Neural cell (in vitro differentiated cells): ENCODE results near the gene ARHGAP24. TPM values are rescaled to one million over a fixed set of nuclear protein-coding genes. Genes with fewer than 3 reads are reported as not detected.

Source experiments
- H2AFZ ChIP-seq: fragments of 200-600, 300-800 bp; sonication (generic), shearing (Covaris generic); 2 replicates; pipeline ENCODE4 v1.6.0; 2014; ENCODE audit warnings: low read depth, mild to moderate bottlenecking, antibody characterized with exemption, low read length, moderate library complexity
- H3F3A ChIP-seq: fragments of 200-600 bp; shearing (Covaris generic); 2 replicates; pipeline ENCODE4 v1.6.1; 2016; ENCODE audit warnings: mild to moderate bottlenecking, moderate library complexity, mixed read lengths, antibody characterized with exemption, low read length; ENCODE audit not compliant: insufficient read depth, poor library complexity, severe bottlenecking
- H3K27ac ChIP-seq: fragments of 200-600, 300-800 bp; sonication (generic), shearing (Covaris generic); 2 replicates; pipeline ENCODE4 v1.5.1; 2014; ENCODE audit warnings: mild to moderate bottlenecking, low read length, moderate library complexity
- H3K27me3 ChIP-seq: fragments of 300-800, 200-600 bp; sonication (generic), shearing (Covaris generic); 2 replicates; pipeline ENCODE4 v1.6.0; 2014; ENCODE audit warnings: mild to moderate bottlenecking, low read depth, low read length, moderate library complexity; ENCODE audit not compliant: insufficient read depth
- H3K36me3 ChIP-seq: fragments of 300-800, 200-600 bp; sonication (generic), shearing (Covaris generic); 2 replicates; pipeline ENCODE4 v1.5.1; 2014; ENCODE audit warnings: mild to moderate bottlenecking, antibody characterized with exemption, low read length, moderate library complexity; ENCODE audit not compliant: insufficient read depth
- H3K4me2 ChIP-seq: fragments of 300-800, 200-600 bp; sonication (generic), shearing (Covaris generic); 2 replicates; pipeline ENCODE4 v1.6.0; 2014; ENCODE audit warnings: mild to moderate bottlenecking, low read length
- H3K4me3 ChIP-seq: fragments of 300-800, 200-600 bp; sonication (generic), shearing (Covaris generic); 2 replicates; pipeline ENCODE4 v1.5.1; 2014; ENCODE audit warnings: mild to moderate bottlenecking, low read length, moderate library complexity
- H3K79me2 ChIP-seq: fragments of 200-600 bp; shearing (Covaris generic); replicated peaks from 2 replicates; pipeline ENCODE4 v1.6.0; 2014; ENCODE audit warnings: mild to moderate bottlenecking, low read length, moderate library complexity; ENCODE audit not compliant: insufficient read depth
- H3K9ac ChIP-seq: fragments of 300-800, 200-600 bp; sonication (generic), shearing (Covaris generic); 2 replicates; pipeline ENCODE4 v1.6.1; 2016; ENCODE audit warnings: mild to moderate bottlenecking, low read length, mixed read lengths
- H3K9me2 ChIP-seq: fragments of 200-600 bp; shearing (Covaris generic); 2 replicates; pipeline ENCODE4 v1.6.1; 2016; ENCODE audit warnings: mild to moderate bottlenecking, low read length, mixed read lengths; ENCODE audit not compliant: insufficient read depth
- H3K9me3 ChIP-seq: fragments of 200-600, 300-800 bp; sonication (generic), shearing (Covaris generic); 2 replicates; pipeline ENCODE4 v1.6.1; 2016; ENCODE audit warnings: mild to moderate bottlenecking, mixed run types, low read length, moderate library complexity, mixed read lengths
- H4K20me1 ChIP-seq: fragments of 200-600 bp; shearing (Covaris generic); 2 replicates; pipeline ENCODE4 v1.6.1; 2016; ENCODE audit warnings: mild to moderate bottlenecking, mixed run types; ENCODE audit not compliant: insufficient read depth
- EP300 ChIP-seq: fragments of 450-650 bp; conservative IDR thresholded peaks from 2 replicates; pipeline ENCODE4 v1.6.1; 2014; ENCODE audit warnings: antibody characterized with exemption, mild to moderate bottlenecking, moderate library complexity; ENCODE audit not compliant: poor library complexity, severe bottlenecking
- EZH2 ChIP-seq: fragments of 200-600, 300-800 bp; shearing (Covaris generic), sonication (generic); IDR thresholded peaks from 2 replicates; pipeline ENCODE4 v1.6.1; 2014; ENCODE audit warnings: antibody characterized with exemption, low read length, borderline replicate concordance, mild to moderate bottlenecking; ENCODE audit not compliant: insufficient read depth, poor library complexity, severe bottlenecking
- MXI1 ChIP-seq: fragments of 450-650 bp; conservative IDR thresholded peaks from 2 replicates; pipeline ENCODE4 v1.6.1; 2014; ENCODE audit warnings: antibody characterized with exemption, mild to moderate bottlenecking; ENCODE audit not compliant: poor library complexity, severe bottlenecking
- POLR2AphosphoS5 ChIP-seq: IDR thresholded peaks from 2 replicates; pipeline ENCODE4 v1.6.1; 2012
- RAD21 ChIP-seq: fragments of 450-650 bp; conservative IDR thresholded peaks from 2 replicates; pipeline ENCODE4 v1.6.1; 2014; ENCODE audit warnings: antibody characterized with exemption, mild to moderate bottlenecking, moderate library complexity
- SMC3 ChIP-seq: fragments of 450-650 bp; conservative IDR thresholded peaks from 2 replicates; pipeline ENCODE4 v1.6.1; 2014; ENCODE audit warnings: antibody characterized with exemption, mild to moderate bottlenecking, moderate library complexity; ENCODE audit not compliant: poor library complexity
- TAF1 ChIP-seq: IDR thresholded peaks from 2 replicates; pipeline ENCODE4 v1.6.1; 2012; ENCODE audit warnings: low read depth
- polyA plus RNA-seq: library from polyadenylated mRNA; depleted of rRNA; stranded (reverse); fragments of >200 nt; gene quantifications from 2 replicates; pipeline ENCODE4 v1.2.3, GENCODE V29; 2014
- TF ChIP-seq, protein P1 (sequence below): IDR thresholded peaks from 2 replicates; pipeline ENCODE4 v1.6.1; 2012; ENCODE audit warnings: borderline replicate concordance
- TF ChIP-seq, protein P2 (sequence below): fragments of 450-650 bp; IDR thresholded peaks from 2 replicates; pipeline ENCODE4 v1.5.1; 2014; ENCODE audit warnings: antibody characterized with exemption, mild to moderate bottlenecking, moderate library complexity; ENCODE audit not compliant: poor library complexity, severe bottlenecking

ARHGAP24 gene
- polyA plus RNA-seq, 1 donor from 2014 or later: 2.9 TPM

DNA sequence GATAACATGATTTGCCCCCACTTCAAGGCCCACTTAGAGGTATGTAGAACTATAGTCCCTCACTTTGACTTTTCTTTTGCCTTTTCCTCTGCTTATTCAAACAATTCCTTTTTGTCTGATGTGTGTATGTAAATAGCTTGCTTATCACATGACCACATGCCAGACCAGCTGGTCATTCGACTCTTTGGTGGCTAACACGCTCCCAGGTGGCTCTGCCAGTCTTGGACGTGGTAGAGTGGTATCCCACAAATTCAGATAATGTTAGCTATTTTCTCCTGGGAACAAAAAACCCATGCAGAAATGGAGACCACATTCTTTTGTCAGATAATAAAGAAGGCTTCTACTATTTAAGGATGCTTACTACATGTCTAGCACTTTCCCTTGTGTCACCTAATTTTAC lies 47.9 kb downstream of the ARHGAP24 start:
- H3K9ac ChIP-seq: no peak overlapping the region
- H3K4me3 ChIP-seq: no peak overlapping the region
- no peaks in the 10 kb centered on the region for H4K20me1 ChIP-seq
- no peaks in the 10 kb centered on the region for H3K9me3 ChIP-seq
- no peak overlapping the region for H3K4me2 ChIP-seq
- no peaks in the 10 kb centered on the region for H3K36me3 ChIP-seq
- no peak for TF ChIP-seq TAF1
- TF ChIP-seq, protein P1, sequence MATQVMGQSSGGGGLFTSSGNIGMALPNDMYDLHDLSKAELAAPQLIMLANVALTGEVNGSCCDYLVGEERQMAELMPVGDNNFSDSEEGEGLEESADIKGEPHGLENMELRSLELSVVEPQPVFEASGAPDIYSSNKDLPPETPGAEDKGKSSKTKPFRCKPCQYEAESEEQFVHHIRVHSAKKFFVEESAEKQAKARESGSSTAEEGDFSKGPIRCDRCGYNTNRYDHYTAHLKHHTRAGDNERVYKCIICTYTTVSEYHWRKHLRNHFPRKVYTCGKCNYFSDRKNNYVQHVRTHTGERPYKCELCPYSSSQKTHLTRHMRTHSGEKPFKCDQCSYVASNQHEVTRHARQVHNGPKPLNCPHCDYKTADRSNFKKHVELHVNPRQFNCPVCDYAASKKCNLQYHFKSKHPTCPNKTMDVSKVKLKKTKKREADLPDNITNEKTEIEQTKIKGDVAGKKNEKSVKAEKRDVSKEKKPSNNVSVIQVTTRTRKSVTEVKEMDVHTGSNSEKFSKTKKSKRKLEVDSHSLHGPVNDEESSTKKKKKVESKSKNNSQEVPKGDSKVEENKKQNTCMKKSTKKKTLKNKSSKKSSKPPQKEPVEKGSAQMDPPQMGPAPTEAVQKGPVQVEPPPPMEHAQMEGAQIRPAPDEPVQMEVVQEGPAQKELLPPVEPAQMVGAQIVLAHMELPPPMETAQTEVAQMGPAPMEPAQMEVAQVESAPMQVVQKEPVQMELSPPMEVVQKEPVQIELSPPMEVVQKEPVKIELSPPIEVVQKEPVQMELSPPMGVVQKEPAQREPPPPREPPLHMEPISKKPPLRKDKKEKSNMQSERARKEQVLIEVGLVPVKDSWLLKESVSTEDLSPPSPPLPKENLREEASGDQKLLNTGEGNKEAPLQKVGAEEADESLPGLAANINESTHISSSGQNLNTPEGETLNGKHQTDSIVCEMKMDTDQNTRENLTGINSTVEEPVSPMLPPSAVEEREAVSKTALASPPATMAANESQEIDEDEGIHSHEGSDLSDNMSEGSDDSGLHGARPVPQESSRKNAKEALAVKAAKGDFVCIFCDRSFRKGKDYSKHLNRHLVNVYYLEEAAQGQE: no peak
- no peak for TF ChIP-seq MXI1
- no peak for TF ChIP-seq SMC3
- TF ChIP-seq EP300: no peak
- TF ChIP-seq, protein P2, sequence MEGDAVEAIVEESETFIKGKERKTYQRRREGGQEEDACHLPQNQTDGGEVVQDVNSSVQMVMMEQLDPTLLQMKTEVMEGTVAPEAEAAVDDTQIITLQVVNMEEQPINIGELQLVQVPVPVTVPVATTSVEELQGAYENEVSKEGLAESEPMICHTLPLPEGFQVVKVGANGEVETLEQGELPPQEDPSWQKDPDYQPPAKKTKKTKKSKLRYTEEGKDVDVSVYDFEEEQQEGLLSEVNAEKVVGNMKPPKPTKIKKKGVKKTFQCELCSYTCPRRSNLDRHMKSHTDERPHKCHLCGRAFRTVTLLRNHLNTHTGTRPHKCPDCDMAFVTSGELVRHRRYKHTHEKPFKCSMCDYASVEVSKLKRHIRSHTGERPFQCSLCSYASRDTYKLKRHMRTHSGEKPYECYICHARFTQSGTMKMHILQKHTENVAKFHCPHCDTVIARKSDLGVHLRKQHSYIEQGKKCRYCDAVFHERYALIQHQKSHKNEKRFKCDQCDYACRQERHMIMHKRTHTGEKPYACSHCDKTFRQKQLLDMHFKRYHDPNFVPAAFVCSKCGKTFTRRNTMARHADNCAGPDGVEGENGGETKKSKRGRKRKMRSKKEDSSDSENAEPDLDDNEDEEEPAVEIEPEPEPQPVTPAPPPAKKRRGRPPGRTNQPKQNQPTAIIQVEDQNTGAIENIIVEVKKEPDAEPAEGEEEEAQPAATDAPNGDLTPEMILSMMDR: no peak
- no peak for TF ChIP-seq POLR2AphosphoS5
- TF ChIP-seq RAD21: no peak
- TF ChIP-seq EZH2: no peak
- H3K79me2 ChIP-seq: no peaks in the 10 kb centered on the region
- H3K27me3 ChIP-seq: no peaks in the 10 kb centered on the region
- no peaks in the 10 kb centered on the region for H3K9me2 ChIP-seq
- H2AFZ ChIP-seq: no peak overlapping the region
- no peaks in the 10 kb centered on the region for H3F3A ChIP-seq
- no peak overlapping the region for H3K27ac ChIP-seq

DNA sequence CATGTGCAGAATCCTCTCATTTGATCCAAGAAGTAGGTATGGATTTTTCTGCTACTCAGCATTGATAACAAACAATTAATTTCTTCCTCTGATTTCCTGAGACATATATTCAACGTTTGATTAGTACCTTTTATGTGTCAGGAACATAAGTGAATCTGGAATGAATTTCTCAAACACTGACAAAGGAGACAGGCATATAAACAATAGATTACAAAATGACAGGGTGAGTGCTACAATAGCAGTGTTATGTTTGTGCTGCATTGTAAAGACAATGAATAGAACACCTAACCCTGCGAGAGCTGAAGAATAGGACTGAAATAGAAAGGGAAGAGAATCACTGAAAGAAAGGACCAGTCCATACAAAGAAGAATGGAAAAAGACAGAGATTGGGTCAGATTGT lies 52.9 kb downstream of the ARHGAP24 start:
- Histone ChIP-seq H3K9ac (no peak overlapping the region), H3K9me3 (no peaks in the 10 kb centered on the region)

More for the DNA sequence above, 52.9 kb downstream of the ARHGAP24 start:
- H3F3A ChIP-seq: no peaks in the 10 kb centered on the region
- H3K4me2 ChIP-seq: no peak overlapping the region
- TF ChIP-seq MXI1 (no peak), EP300 (peak; percentile 98), EZH2 (no peak), RAD21 (no peak), POLR2AphosphoS5 (peak; percentile 95), TAF1 (no peak), SMC3 (no peak)
- TF ChIP-seq, protein P2: no peak
- TF ChIP-seq, protein P1: peak; percentile 58
- no peak overlapping the region for H3K4me3 ChIP-seq
- no peaks in the 10 kb centered on the region for H3K79me2 ChIP-seq
- no peak overlapping the region for H2AFZ ChIP-seq
- H3K27me3 ChIP-seq: no peaks in the 10 kb centered on the region
- no peaks in the 10 kb centered on the region for H3K36me3 ChIP-seq
- no peaks in the 10 kb centered on the region for H3K9me2 ChIP-seq
- no peak overlapping the region for H3K27ac ChIP-seq
- H4K20me1 ChIP-seq: no peaks in the 10 kb centered on the region
